RWPE2 (cell line): ENCODE measurements around the gene TMEM60.

Experiments
- ATAC-seq: fragments of 200-7000 bp; cut with Tn5 transposase; 3 replicates; pipeline ENCODE4 v1.9.1; 2021; ENCODE audit warnings: low read depth
- DNase-seq: peaks from one replicate; pipeline ENCODE4 v3.0.0-alpha.2; 2020; ENCODE audit warnings: low spot score
- H3K27ac ChIP-seq: fragments of 450-650 bp; 2 replicates; pipeline ENCODE4 v1.5.1; 2017; ENCODE audit warnings: mild to moderate bottlenecking; ENCODE audit not compliant: poor library complexity, severe bottlenecking
- H3K27me3 ChIP-seq: fragments of 250-450 bp; sonication (Bioruptor Pico); 2 replicates; pipeline ENCODE4 v1.5.1; 2021; ENCODE audit warnings: mild to moderate bottlenecking, moderate library complexity; ENCODE audit not compliant: insufficient read depth, poor library complexity, severe bottlenecking
- H3K36me3 ChIP-seq: fragments of 250-450 bp; sonication (Bioruptor Pico); 2 replicates; pipeline ENCODE4 v1.5.1; 2020; ENCODE audit warnings: low read depth, mild to moderate bottlenecking, moderate library complexity
- H3K4me1 ChIP-seq: fragments of 250-450 bp; sonication (Bioruptor Pico); 2 replicates; pipeline ENCODE4 v1.5.1; 2021; ENCODE audit warnings: mild to moderate bottlenecking, moderate library complexity; ENCODE audit not compliant: insufficient read depth, poor library complexity, severe bottlenecking
- H3K4me3 ChIP-seq: fragments of 250-450 bp; sonication (Bioruptor Pico); 2 replicates; pipeline ENCODE4 v1.5.1; 2021; ENCODE audit warnings: mild to moderate bottlenecking, moderate library complexity; ENCODE audit not compliant: severe bottlenecking
- H3K9me3 ChIP-seq: fragments of 250-450 bp; sonication (Bioruptor Pico); 2 replicates; pipeline ENCODE4 v1.5.1; 2021; ENCODE audit warnings: mild to moderate bottlenecking, moderate library complexity; ENCODE audit not compliant: severe bottlenecking
- TF ChIP-seq, protein P1 (sequence below): fragments of 450-650 bp; IDR thresholded peaks from one replicate; pipeline ENCODE4 v1.5.1; 2017; ENCODE audit warnings: mild to moderate bottlenecking, moderate library complexity; ENCODE audit not compliant: poor library complexity, severe bottlenecking

Gene TMEM60

GRCh38 chr7:77794000-77794399 is 4.2 kb downstream of the TMEM60 start:
- Histone ChIP-seq H3K4me1 (peaks cover 10% of the 10 kb centered on the region), H3K27ac (no peak overlapping the region), H3K4me3 (no peak overlapping the region), H3K27me3 (no peaks in the 10 kb centered on the region), H3K9me3 (no peaks in the 10 kb centered on the region), H3K36me3 (peaks cover 13% of the 10 kb centered on the region; the same call in 1 of the 2 replicates)
- ATAC-seq (no peak), DNase-seq (no peak)
- TF ChIP-seq, protein P1, sequence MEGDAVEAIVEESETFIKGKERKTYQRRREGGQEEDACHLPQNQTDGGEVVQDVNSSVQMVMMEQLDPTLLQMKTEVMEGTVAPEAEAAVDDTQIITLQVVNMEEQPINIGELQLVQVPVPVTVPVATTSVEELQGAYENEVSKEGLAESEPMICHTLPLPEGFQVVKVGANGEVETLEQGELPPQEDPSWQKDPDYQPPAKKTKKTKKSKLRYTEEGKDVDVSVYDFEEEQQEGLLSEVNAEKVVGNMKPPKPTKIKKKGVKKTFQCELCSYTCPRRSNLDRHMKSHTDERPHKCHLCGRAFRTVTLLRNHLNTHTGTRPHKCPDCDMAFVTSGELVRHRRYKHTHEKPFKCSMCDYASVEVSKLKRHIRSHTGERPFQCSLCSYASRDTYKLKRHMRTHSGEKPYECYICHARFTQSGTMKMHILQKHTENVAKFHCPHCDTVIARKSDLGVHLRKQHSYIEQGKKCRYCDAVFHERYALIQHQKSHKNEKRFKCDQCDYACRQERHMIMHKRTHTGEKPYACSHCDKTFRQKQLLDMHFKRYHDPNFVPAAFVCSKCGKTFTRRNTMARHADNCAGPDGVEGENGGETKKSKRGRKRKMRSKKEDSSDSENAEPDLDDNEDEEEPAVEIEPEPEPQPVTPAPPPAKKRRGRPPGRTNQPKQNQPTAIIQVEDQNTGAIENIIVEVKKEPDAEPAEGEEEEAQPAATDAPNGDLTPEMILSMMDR: no peak

- peaks cover 13% of the 10 kb centered on the region; the same call in 1 of the 2 replicates for H3K36me3 ChIP-seq
- TF ChIP-seq, protein P1: no peak
- DNase-seq: no peak
- H3K4me3 ChIP-seq: no peak overlapping the region
- H3K27ac ChIP-seq: no peak overlapping the region
- no peaks in the 10 kb centered on the region for H3K27me3 ChIP-seq
- peaks cover 8% of the 10 kb centered on the region for H3K4me1 ChIP-seq
- no peaks in the 10 kb centered on the region for H3K9me3 ChIP-seq
- ATAC-seq: no peak
Measured at GRCh38 chr7:77791956-77792355, 6.3 kb downstream of the TMEM60 start.

GRCh38 chr7:77791336-77791735 is 6.9 kb downstream of the TMEM60 start:
- DNase-seq: no peak
- Histone ChIP-seq H3K36me3 (peaks cover 13% of the 10 kb centered on the region; the same call in 1 of the 2 replicates), H3K27ac (no peak overlapping the region), H3K4me3 (no peak overlapping the region), H3K27me3 (no peaks in the 10 kb centered on the region), H3K9me3 (no peaks in the 10 kb centered on the region), H3K4me1 (peaks cover 2% of the 10 kb centered on the region)
- TF ChIP-seq, protein P1: no peak
- ATAC-seq: no peak

DNA sequence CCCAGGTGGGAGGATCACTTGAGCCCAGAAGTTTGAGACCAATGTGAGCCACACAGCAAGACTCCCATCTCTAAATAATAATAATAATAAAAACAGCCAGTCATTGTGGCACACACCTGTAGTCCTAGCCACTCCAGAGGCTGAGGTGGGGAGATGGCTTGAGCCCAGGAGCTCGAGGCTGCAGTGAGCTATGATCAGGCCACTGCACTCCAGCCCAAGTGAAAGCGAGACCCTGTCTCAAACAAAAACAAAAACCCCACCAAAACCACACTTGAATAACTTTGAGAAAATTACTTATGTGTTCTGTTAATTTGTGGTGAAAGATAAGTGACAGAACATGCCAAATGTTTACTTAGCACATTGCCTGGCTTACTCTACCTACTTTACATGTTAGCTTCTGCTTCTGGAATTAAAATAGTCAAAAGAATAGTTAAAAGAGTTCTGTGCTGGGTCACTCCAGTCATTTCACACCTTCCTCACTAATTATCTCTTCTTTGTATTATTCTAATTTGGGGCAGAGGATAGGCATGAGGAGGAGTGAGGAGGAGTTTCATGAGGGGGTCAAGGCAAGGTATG is 9.8 kb downstream of the TMEM60 start:
- DNase-seq (no peak), ATAC-seq (no peak)
- no peak overlapping the region for H3K27ac ChIP-seq
- TF ChIP-seq, protein P1: no peak
- peaks cover under 1% of the 10 kb centered on the region; the same call in 1 of the 2 replicates for H3K36me3 ChIP-seq
- H3K4me1 ChIP-seq: no peaks in the 10 kb centered on the region
- no peaks in the 10 kb centered on the region for H3K27me3 ChIP-seq
- no peaks in the 10 kb centered on the region for H3K9me3 ChIP-seq
- no peak overlapping the region for H3K4me3 ChIP-seq

DNA sequence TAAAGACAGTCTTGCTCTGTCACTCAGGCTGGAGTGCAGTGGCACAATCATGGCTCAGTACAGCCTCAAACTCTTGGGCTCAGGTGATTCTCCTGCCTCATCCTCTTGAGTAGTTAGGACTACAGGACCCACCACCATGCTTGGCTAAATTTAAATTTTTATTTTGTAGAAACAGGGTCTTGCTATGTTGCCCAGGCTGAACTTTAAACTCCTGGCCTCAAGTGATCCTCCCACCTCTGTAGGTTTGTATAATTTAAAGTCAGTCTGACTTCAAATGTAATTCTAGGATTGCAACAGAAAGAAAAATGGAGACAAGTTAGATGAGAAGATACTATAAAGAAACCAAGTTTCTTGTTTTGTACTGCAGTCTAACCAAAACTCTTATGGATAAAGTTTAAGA is 11.5 kb downstream of the TMEM60 start:
- H3K9me3 ChIP-seq: no peaks in the 10 kb centered on the region
- no peak overlapping the region for H3K27ac ChIP-seq
- H3K4me1 ChIP-seq: no peaks in the 10 kb centered on the region
- ATAC-seq: no peak
- no peak for DNase-seq
- H3K36me3 ChIP-seq: 0 out of 2 replicates have a peak, but pooled peaks cover 7% of the 10 kb centered on the region
- H3K4me3 ChIP-seq: no peak overlapping the region
- TF ChIP-seq, protein P1: no peak
- no peaks in the 10 kb centered on the region for H3K27me3 ChIP-seq
